HCT116 (cell line): ENCODE data around the gene PCGF2.

ENCODE experiments used
- EGR1 ChIP-seq: IDR thresholded peaks from 2 replicates; pipeline ENCODE4 v1.6.1; 2012; ENCODE audit warnings: low read depth
- EZH2 ChIP-seq: fragments of 200-600 bp; sonication (generic); IDR thresholded peaks from 2 replicates; pipeline ENCODE4 v1.6.1; 2017; ENCODE audit warnings: antibody characterized with exemption, mixed run types
- JUND ChIP-seq: IDR thresholded peaks from 2 replicates; pipeline ENCODE4 v1.6.1; 2012
- POLR2A ChIP-seq: IDR thresholded peaks from 2 replicates; pipeline ENCODE4 v1.7.0; 2011; ENCODE audit warnings: borderline replicate concordance; ENCODE audit not compliant: insufficient read depth, insufficient read length; ENCODE audit errors: extremely low read depth
- POLR2AphosphoS5 ChIP-seq: IDR thresholded peaks from 2 replicates; pipeline ENCODE4 v1.6.1; 2011; ENCODE audit warnings: mild to moderate bottlenecking, low read depth, low read length, moderate library complexity
- RAD21 ChIP-seq: IDR thresholded peaks from 2 replicates; pipeline ENCODE4 v1.6.1; 2012; ENCODE audit warnings: low read depth, mild to moderate bottlenecking
- SIN3A ChIP-seq: IDR thresholded peaks from 2 replicates; pipeline ENCODE4 v1.6.1; 2012; ENCODE audit warnings: low read depth
- YY1 ChIP-seq: IDR thresholded peaks from 2 replicates; pipeline ENCODE4 v1.6.1; 2011; ENCODE audit warnings: low read length, low read depth, moderate library complexity, mild to moderate bottlenecking; ENCODE audit not compliant: insufficient replicate concordance; ENCODE audit errors: extremely low read depth
- ZNF274 ChIP-seq: fragments of 200-500 bp; sonication (Bioruptor generic); IDR thresholded peaks from 2 replicates; pipeline ENCODE4 v1.6.1; 2014; ENCODE audit warnings: mild to moderate bottlenecking, low read depth, low read length, inconsistent platforms
- TF ChIP-seq, protein P1 (sequence below), 3 experiments: fragments of 200-600 bp in 1 of 3; sonication (generic) in 1 of 3; IDR thresholded peaks in 2 of 3; conservative IDR thresholded peaks in 1 of 3; 2 replicates each; pipeline ENCODE4 v1.5.1; 2012 to 2017; ENCODE audit warnings: low read depth in 2 of 3, low read length in 2 of 3, antibody characterized with exemption in 1 of 3, borderline replicate concordance in 1 of 3, control low read depth in 1 of 3, mild to moderate bottlenecking in 1 of 3, mixed read lengths in 1 of 3, mixed run types in 1 of 3, moderate library complexity in 1 of 3; ENCODE audit not compliant: insufficient read depth in 1 of 3
- TF ChIP-seq, protein P2 (sequence below): IDR thresholded peaks from 2 replicates; pipeline ENCODE4 v1.6.1; 2012; ENCODE audit warnings: low read depth
- TF ChIP-seq, protein P3 (sequence below): IDR thresholded peaks from 2 replicates; pipeline ENCODE4 v1.6.1; 2012
- TF ChIP-seq, protein P4 (sequence below): IDR thresholded peaks from 2 replicates; pipeline ENCODE4 v1.6.1; 2012

DNA sequence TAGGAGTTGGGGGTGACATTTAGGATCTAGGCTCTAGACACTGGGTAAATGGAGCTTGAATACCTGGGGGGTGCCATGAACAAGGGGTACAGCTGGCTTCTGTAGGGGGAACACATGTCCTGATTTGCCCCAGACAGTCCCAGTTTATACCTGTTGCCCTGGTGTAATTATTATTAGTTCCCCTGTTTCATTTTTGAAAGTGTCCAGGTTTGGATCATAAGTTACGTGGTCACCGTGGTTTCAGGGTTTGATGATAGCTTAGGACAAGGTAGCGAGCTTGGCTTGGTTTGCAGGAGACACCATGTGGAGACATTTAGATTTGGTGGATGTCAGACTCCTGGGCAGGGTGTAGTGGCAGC, 37.6 kb downstream of the PCGF2 start:
- TF ChIP-seq POLR2AphosphoS5: no peak
- TF ChIP-seq, protein P1, sequence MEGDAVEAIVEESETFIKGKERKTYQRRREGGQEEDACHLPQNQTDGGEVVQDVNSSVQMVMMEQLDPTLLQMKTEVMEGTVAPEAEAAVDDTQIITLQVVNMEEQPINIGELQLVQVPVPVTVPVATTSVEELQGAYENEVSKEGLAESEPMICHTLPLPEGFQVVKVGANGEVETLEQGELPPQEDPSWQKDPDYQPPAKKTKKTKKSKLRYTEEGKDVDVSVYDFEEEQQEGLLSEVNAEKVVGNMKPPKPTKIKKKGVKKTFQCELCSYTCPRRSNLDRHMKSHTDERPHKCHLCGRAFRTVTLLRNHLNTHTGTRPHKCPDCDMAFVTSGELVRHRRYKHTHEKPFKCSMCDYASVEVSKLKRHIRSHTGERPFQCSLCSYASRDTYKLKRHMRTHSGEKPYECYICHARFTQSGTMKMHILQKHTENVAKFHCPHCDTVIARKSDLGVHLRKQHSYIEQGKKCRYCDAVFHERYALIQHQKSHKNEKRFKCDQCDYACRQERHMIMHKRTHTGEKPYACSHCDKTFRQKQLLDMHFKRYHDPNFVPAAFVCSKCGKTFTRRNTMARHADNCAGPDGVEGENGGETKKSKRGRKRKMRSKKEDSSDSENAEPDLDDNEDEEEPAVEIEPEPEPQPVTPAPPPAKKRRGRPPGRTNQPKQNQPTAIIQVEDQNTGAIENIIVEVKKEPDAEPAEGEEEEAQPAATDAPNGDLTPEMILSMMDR (IDR thresholded peaks at IDR 0.05 in 2 of 3, conservative IDR thresholded peaks at IDR 0.05 in 1 of 3; ENCODE audit: borderline replicate concordance in 1 of 3, insufficient read depth in 1 of 3, low read depth in 2 of 3, low read length in 2 of 3): no peak
- no peak for TF ChIP-seq POLR2A
- TF ChIP-seq EGR1: no peak
- no peak for TF ChIP-seq EZH2
- TF ChIP-seq, protein P2, sequence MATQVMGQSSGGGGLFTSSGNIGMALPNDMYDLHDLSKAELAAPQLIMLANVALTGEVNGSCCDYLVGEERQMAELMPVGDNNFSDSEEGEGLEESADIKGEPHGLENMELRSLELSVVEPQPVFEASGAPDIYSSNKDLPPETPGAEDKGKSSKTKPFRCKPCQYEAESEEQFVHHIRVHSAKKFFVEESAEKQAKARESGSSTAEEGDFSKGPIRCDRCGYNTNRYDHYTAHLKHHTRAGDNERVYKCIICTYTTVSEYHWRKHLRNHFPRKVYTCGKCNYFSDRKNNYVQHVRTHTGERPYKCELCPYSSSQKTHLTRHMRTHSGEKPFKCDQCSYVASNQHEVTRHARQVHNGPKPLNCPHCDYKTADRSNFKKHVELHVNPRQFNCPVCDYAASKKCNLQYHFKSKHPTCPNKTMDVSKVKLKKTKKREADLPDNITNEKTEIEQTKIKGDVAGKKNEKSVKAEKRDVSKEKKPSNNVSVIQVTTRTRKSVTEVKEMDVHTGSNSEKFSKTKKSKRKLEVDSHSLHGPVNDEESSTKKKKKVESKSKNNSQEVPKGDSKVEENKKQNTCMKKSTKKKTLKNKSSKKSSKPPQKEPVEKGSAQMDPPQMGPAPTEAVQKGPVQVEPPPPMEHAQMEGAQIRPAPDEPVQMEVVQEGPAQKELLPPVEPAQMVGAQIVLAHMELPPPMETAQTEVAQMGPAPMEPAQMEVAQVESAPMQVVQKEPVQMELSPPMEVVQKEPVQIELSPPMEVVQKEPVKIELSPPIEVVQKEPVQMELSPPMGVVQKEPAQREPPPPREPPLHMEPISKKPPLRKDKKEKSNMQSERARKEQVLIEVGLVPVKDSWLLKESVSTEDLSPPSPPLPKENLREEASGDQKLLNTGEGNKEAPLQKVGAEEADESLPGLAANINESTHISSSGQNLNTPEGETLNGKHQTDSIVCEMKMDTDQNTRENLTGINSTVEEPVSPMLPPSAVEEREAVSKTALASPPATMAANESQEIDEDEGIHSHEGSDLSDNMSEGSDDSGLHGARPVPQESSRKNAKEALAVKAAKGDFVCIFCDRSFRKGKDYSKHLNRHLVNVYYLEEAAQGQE: no peak
- TF ChIP-seq JUND: no peak
- TF ChIP-seq YY1: no peak
- TF ChIP-seq, protein P3, sequence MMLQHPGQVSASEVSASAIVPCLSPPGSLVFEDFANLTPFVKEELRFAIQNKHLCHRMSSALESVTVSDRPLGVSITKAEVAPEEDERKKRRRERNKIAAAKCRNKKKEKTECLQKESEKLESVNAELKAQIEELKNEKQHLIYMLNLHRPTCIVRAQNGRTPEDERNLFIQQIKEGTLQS: no peak
- TF ChIP-seq, protein P4, sequence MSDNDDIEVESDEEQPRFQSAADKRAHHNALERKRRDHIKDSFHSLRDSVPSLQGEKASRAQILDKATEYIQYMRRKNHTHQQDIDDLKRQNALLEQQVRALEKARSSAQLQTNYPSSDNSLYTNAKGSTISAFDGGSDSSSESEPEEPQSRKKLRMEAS: no peak
- no peak for TF ChIP-seq SIN3A
- no peak for TF ChIP-seq RAD21
- no peak for TF ChIP-seq ZNF274
